K562 (cell line): ENCODE data around the gene HES3. TPM values are rescaled to one million over a fixed set of nuclear protein-coding genes. Genes with fewer than 3 reads are reported as not detected.

ENCODE experiments used
- ATAC-seq: fragments of 200-7000 bp; cut with Tn5 transposase; 3 replicates; pipeline ENCODE4 v1.9.1; 2020; ENCODE audit warnings: moderate library complexity
- BruUV-seq: library from RNA; stranded (reverse); fragments of 400-500 nt; replicated peaks from 2 replicates; lab custom pipeline; 2021; lab: Mats Ljungman, UMichigan
- CTCF ChIA-PET: fragments of 300-600 bp; formaldehyde crosslinking; extraction: SDS; loops from one replicate; lab custom pipeline; 2021; ENCODE audit warnings: low intra/inter-chr PET ratio; lab: Yijun Ruan, JAX
- POLR2A ChIA-PET: fragments of 300-600, 350-650 bp; sonication (Branson Sonifier 250); formaldehyde crosslinking; extraction: SDS; loops from one replicate; lab custom pipeline; 2021; ENCODE audit warnings: antibody characterized with exemption, inconsistent platforms; lab: Yijun Ruan, JAX
- DNase-seq, 4 experiments: peaks; one replicate each; pipeline versions ENCODE4 v3.0.0 to v3.0.0-alpha.2; 2011 to 2018; ENCODE audit warnings: low spot score in 3 of 4, mixed read lengths in 3 of 4; ENCODE audit errors: extremely low read depth in 1 of 4
- FAIRE-seq: peaks from 2 replicates; lab custom pipeline; 2011; peaks lifted over from hg19 to GRCh38; lab: Jason Lieb, UNC
- H2AFZ ChIP-seq: 2 replicates; pipeline ENCODE4 v1.6.0; 2011; ENCODE audit warnings: low read depth, low read length, control low read depth, inconsistent platforms
- H3K27ac ChIP-seq: fragments of 200-600 bp; 3 replicates; pipeline ENCODE4 v1.8.0; 2011; ENCODE audit warnings: low read depth, mild to moderate bottlenecking, control low read depth, inconsistent platforms, low read length, moderate library complexity, mixed read lengths; ENCODE audit errors: extremely low read depth
- H3K27me3 ChIP-seq, 2 experiments: fragments of 300-600 bp in 1 of 2; 2 replicates in 1 of 2; 3 replicates in 1 of 2; pipeline versions ENCODE4 v1.6.0 to v1.8.0; 2011; ENCODE audit warnings: inconsistent platforms in 2 of 2, low read length in 2 of 2, mild to moderate bottlenecking in 1 of 2, mixed read lengths in 1 of 2, moderate library complexity in 1 of 2; ENCODE audit not compliant: control insufficient read depth in 2 of 2, insufficient read depth in 2 of 2
- H3K36me3 ChIP-seq: fragments of 300-600 bp; 3 replicates; pipeline ENCODE4 v1.8.0; 2011; ENCODE audit warnings: mild to moderate bottlenecking, low read length, inconsistent platforms; ENCODE audit not compliant: control insufficient read depth, insufficient read depth
- H3K4me1 ChIP-seq, 2 experiments: fragments of 200-600 bp in 1 of 2; replicated peaks in 1 of 2; 2 replicates in 1 of 2; 3 replicates in 1 of 2; pipeline versions ENCODE4 v1.5.1 to v1.8.0; 2011; ENCODE audit warnings: inconsistent platforms in 2 of 2, low read length in 2 of 2, mild to moderate bottlenecking in 1 of 2, mixed read lengths in 1 of 2, moderate library complexity in 1 of 2; ENCODE audit not compliant: control insufficient read depth in 2 of 2, insufficient read depth in 2 of 2
- H3K4me2 ChIP-seq: 2 replicates; pipeline ENCODE4 v1.6.1; 2011; ENCODE audit warnings: low read length, control low read depth, inconsistent platforms, mixed read lengths; ENCODE audit not compliant: insufficient read depth
- H3K4me3 ChIP-seq: fragments of 200-600 bp; sonication (generic), shearing (Covaris generic); 2 replicates; pipeline ENCODE4 v1.5.1; 2016; ENCODE audit warnings: control low read depth, inconsistent platforms
- H3K79me2 ChIP-seq: fragments of 200-600 bp; 3 replicates; pipeline ENCODE4 v1.8.0; 2011; ENCODE audit warnings: low read length, inconsistent platforms; ENCODE audit not compliant: control insufficient read depth, insufficient read depth
- H3K9ac ChIP-seq, 2 experiments: 2 replicates each; pipeline versions ENCODE4 v1.6.0 to v1.6.1; 2011; ENCODE audit warnings: low read depth in 2 of 2, low read length in 2 of 2, control low read depth in 1 of 2, inconsistent platforms in 1 of 2, mild to moderate bottlenecking in 1 of 2, mixed read lengths in 1 of 2; ENCODE audit not compliant: insufficient read depth in 1 of 2
- H3K9me1 ChIP-seq: one replicate; pipeline ENCODE4 v1.6.0; 2011; ENCODE audit warnings: inconsistent platforms, mild to moderate bottlenecking, low read length, moderate library complexity; ENCODE audit not compliant: control insufficient read depth, insufficient read depth
- H3K9me3 ChIP-seq: replicated peaks from 2 replicates; pipeline ENCODE4 v1.5.1; 2011; ENCODE audit warnings: low read depth, low read length, inconsistent platforms; ENCODE audit not compliant: control insufficient read depth, insufficient read depth
- H4K20me1 ChIP-seq: replicated peaks from 2 replicates; pipeline ENCODE4 v1.6.1; 2011; ENCODE audit warnings: low read length, inconsistent platforms, mixed read lengths; ENCODE audit not compliant: control insufficient read depth, insufficient read depth
- CHD1 ChIP-seq: fragments of 200-600 bp; sonication (generic); IDR thresholded peaks from one replicate; pipeline ENCODE4 v1.6.1; 2012; ENCODE audit warnings: mild to moderate bottlenecking, moderate library complexity, low read length, inconsistent platforms
- GABPA ChIP-seq: fragments of 200-800 bp; sonication (Bioruptor generic); conservative IDR thresholded peaks from 2 replicates; pipeline ENCODE4 v1.6.1; 2016; ENCODE audit warnings: low read depth, missing genetic modification characterization, missing compliant biosample characterization
- HNRNPK ChIP-seq: fragments of 200-400 bp; formaldehyde crosslinking; IDR thresholded peaks from one replicate; pipeline ENCODE4 v1.6.1; 2018; ENCODE audit warnings: mild to moderate bottlenecking, low read depth, low read length; ENCODE audit not compliant: poor library complexity, severe bottlenecking
- IRF2 ChIP-seq: sonication (generic); formaldehyde crosslinking; IDR thresholded peaks from 2 replicates; pipeline ENCODE4 v1.8.1; 2022; ENCODE audit warnings: mild to moderate bottlenecking, missing genetic modification reagents
- POLR2H ChIP-seq: IDR thresholded peaks from 2 replicates; pipeline ENCODE4 v1.6.1; 2016; ENCODE audit warnings: missing genetic modification characterization, low read depth, mild to moderate bottlenecking, control low read depth, missing compliant biosample characterization, moderate library complexity
- RBM17 ChIP-seq: fragments of 200-400 bp; formaldehyde crosslinking; IDR thresholded peaks from 2 replicates; pipeline ENCODE4 v1.6.1; 2017; ENCODE audit warnings: low read depth, mild to moderate bottlenecking, low read length, borderline replicate concordance
- SIX5 ChIP-seq, 2 experiments: IDR thresholded peaks; 2 replicates each; pipeline ENCODE4 v1.6.1; 2011; ENCODE audit warnings: low read length in 2 of 2, borderline replicate concordance in 1 of 2, low read depth in 1 of 2, mild to moderate bottlenecking in 1 of 2, moderate library complexity in 1 of 2; ENCODE audit not compliant: insufficient read depth in 1 of 2
- SRSF7 ChIP-seq: fragments of 200-400 bp; formaldehyde crosslinking; optimal IDR thresholded peaks from 2 replicates; pipeline ENCODE3; 2017; ENCODE audit warnings: mild to moderate bottlenecking, low read depth, low read length
- WGBS: fragments of 100-300 bp; shearing (Covaris generic); methylation state at CpG from one replicate; pipeline ENCODE4 v1.1.6; 2016; ENCODE audit warnings: low coverage, mixed read lengths; ENCODE audit not compliant: insufficient coverage; ENCODE audit errors: missing lambda C conversion rate; 5-methylcytosine and 5-hydroxymethylcytosine counted together
- in situ Hi-C: fragments of 300-500 bp; cut with MboI; formaldehyde crosslinking; loops from 4 replicates; pipeline ENCODE4 v1.15.0; 2018; ENCODE audit warnings: inconsistent platforms, mixed read lengths
- intact Hi-C: fragments of 100-400 bp; cut with micrococcal nuclease; formaldehyde crosslinking; loops from 2 replicates; pipeline ENCODE4 v1.14.2; 2022
- polyA plus RNA-seq, 8 experiments: library from polyadenylated mRNA; depleted of rRNA in 4 of 8; stranded (reverse) in 5 of 8; unstranded in 3 of 8; fragments of >200 nt; fragmentation: Nextera tagmentation in 2 of 8; fragmentation: Illumina TruSeq in 1 of 8; extraction: Ambion mirVana in 2 of 8; extraction: Trizol in 1 of 8; gene quantifications; 2 replicates each; pipeline versions ENCODE4 v1.2.1 to v1.2.3, GENCODE V29; 2011 to 2014; ENCODE audit warnings: inconsistent platforms in 1 of 8, missing spikeins in 1 of 8
- total RNA-seq, 7 experiments: library from RNA; depleted of rRNA in 6 of 7; stranded (reverse); fragments of >200 nt in 6 of 7; fragmentation: Illumina TruSeq in 2 of 7; extraction: Trizol in 2 of 7; gene quantifications; 2 replicates each; pipeline versions ENCODE4 v1.2.1 to v1.2.3, GENCODE V29; 2011 to 2021; ENCODE audit warnings: low replicate concordance in 1 of 7
- TF ChIP-seq, protein P1 (sequence below): sonication (generic); formaldehyde crosslinking; IDR thresholded peaks from 2 replicates; pipeline ENCODE4 v1.9.0; 2022; ENCODE audit warnings: mild to moderate bottlenecking, missing genetic modification reagents

The HES3 gene
- total and polyA plus RNA-seq, 9 of the 15 experiments (the other 6 are each of a cell fraction or from before 2014, with no cell fraction given): not detected

DNA sequence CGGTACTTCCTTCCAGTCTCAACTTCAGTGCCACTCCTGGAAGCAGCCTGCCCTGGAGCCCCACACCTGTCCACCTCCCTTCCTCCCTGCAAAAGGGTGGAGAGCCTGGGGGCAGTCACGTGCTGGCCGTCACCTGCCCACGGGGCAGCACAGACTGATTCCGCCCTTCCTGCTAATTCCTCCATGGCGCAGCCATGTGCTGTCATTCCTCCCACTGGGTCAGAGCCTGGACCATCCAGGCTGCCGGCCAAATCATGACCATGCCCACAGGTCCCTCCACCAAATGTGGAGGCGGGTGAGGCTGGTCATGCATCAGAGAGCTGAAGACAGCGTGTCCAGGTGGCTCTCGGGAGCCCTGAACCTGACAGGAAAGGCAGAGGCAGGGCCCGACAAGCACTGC, 41.4 kb downstream of the HES3 start:
- H4K20me1 ChIP-seq: peaks cover 11% of the 10 kb centered on the region
- H3K27ac ChIP-seq: no peak overlapping the region
- ChIA-PET CTCF (no interaction called here), POLR2A (interaction anchor here (1.1 kb wide), 1 partner anchor 9 kb away, joined by 4 read pairs; no protein-coding TSS in a partner anchor)
- in situ Hi-C loops: no loop called here
- H3K36me3 ChIP-seq: no peaks in the 10 kb centered on the region
- peak overlapping the region in 1 of 2 experiments; percentile 55; a peak in 1 of 4 replicates for H3K9ac ChIP-seq
- peaks cover 0 to 25% of the 10 kb centered on the region in 2 experiments; a peak in 2 of 5 replicates for H3K4me1 ChIP-seq
- no peaks in the 10 kb centered on the region for H3K9me1 ChIP-seq
- FAIRE-seq (no peak), ATAC-seq (no peak), DNase-seq (no peak)
- H3K9me3 ChIP-seq: no peaks in the 10 kb centered on the region
- H3K4me2 ChIP-seq: no peak overlapping the region
- TF ChIP-seq, protein P1, sequence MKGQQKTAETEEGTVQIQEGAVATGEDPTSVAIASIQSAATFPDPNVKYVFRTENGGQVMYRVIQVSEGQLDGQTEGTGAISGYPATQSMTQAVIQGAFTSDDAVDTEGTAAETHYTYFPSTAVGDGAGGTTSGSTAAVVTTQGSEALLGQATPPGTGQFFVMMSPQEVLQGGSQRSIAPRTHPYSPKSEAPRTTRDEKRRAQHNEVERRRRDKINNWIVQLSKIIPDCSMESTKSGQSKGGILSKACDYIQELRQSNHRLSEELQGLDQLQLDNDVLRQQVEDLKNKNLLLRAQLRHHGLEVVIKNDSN (CRISPR knock-in tag): 0 out of 2 replicates have a peak, but pooled peaks have one; percentile 6
- TF ChIP-seq RBM17 (no peak), HNRNPK (no peak), POLR2H (tag) (no peak)
- H2AFZ ChIP-seq: no peak overlapping the region
- H3K4me3 ChIP-seq: no peak overlapping the region
- WGBS: 47% methylated on average over 11 of the region's 11 CpGs
- no peaks in the 10 kb centered on the region for H3K79me2 ChIP-seq
- BruUV-seq: no TSS peak
- H3K27me3 ChIP-seq: no peaks in the 10 kb centered on the region; a peak in 1 of 5 replicates
- intact Hi-C loops: no loop called here

DNA sequence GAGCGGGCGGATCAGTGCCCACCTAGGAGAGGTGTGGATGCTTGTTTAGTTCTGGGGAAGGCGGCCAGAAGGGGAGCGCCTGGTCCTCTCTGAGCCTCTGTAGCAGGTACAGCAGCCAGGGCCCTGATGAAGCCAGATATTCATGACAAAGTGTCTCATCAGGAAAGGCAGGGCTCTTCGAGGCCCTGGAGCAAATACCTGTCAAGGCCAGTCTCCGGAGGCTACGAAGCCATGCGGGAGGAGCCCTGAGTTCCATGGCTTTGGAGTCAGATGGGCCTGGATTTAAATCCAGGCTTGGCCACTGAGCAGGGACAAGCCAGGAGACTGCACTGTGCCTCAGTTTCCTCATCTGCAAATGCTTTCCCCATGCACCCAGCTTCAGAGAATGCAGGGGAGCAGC, 42.3 kb downstream of the HES3 start:
- H3K9me1 ChIP-seq: no peaks in the 10 kb centered on the region
- no peaks in the 10 kb centered on the region for H3K79me2 ChIP-seq
- no peaks in the 10 kb centered on the region; a peak in 1 of 5 replicates for H3K27me3 ChIP-seq
- H3K4me3 ChIP-seq: no peak overlapping the region
- ATAC-seq (no peak), DNase-seq (no peak), FAIRE-seq (no peak)
- H3K27ac ChIP-seq: no peak overlapping the region
- POLR2A ChIA-PET: interaction anchor here (0.6 kb wide), 1 partner anchor 335 kb away, joined by 3 read pairs; no protein-coding TSS in a partner anchor
- H4K20me1 ChIP-seq: peaks cover 11% of the 10 kb centered on the region
- H3K4me2 ChIP-seq: no peak overlapping the region
- CTCF ChIA-PET: no interaction called here
- no peaks in the 10 kb centered on the region for H3K36me3 ChIP-seq
- in situ Hi-C loops: no loop called here
- no peak overlapping the region for H2AFZ ChIP-seq
- TF ChIP-seq CHD1: no peak
- no peak for TF ChIP-seq SIX5 (IDR thresholded peaks at IDR 0.05; ENCODE audit: borderline replicate concordance in 1 of 2, insufficient read depth in 1 of 2, low read depth in 1 of 2, low read length in 2 of 2)
- TF ChIP-seq GABPA (tag): no peak
- TF ChIP-seq SRSF7: no peak
- no peak for TF ChIP-seq IRF2 (CRISPR knock-in tag)
- no peaks in the 10 kb centered on the region for H3K9me3 ChIP-seq
- no peak overlapping the region; a peak in 1 of 4 replicates for H3K9ac ChIP-seq
- 73% methylated on average over 8 of the region's 8 CpGs for WGBS
- intact Hi-C loops: no loop called here
- no TSS peak for BruUV-seq
- H3K4me1 ChIP-seq: peaks cover 0 to 16% of the 10 kb centered on the region in 2 experiments; a peak in 1 of 5 replicates
